WTC11 (cell line): ENCODE measurements around the gene BTK. TPM values are rescaled to one million over a fixed set of nuclear protein-coding genes. Genes with fewer than 3 reads are reported as not detected.

Experiments used
- ATAC-seq: fragments of 200-7000 bp; cut with Tn5 transposase; 2 replicates; pipeline ENCODE4 v1.10.0; 2021; ENCODE audit warnings: mild to moderate bottlenecking, moderate library complexity
- CTCF ChIA-PET: fragments of 300-600 bp; sonication (Branson Sonifier 250); formaldehyde crosslinking; loops from one replicate; lab custom pipeline; 2021; ENCODE audit warnings: antibody characterized with exemption; lab: Charles Lee
- POLR2A ChIA-PET: fragments of 350-600 bp; sonication (Branson Sonifier 250); formaldehyde crosslinking; loops from one replicate; lab custom pipeline; 2021; ENCODE audit warnings: antibody characterized with exemption; lab: Charles Lee
- DNase-seq: peaks from one replicate; pipeline ENCODE4 v3.0.0; 2021; ENCODE audit warnings: low spot score
- H3K27ac Mint-ChIP-seq: 2 replicates; pipeline ENCODE4 v1.8.0; 2021; ENCODE audit warnings: mixed read lengths
- H3K27me3 Mint-ChIP-seq: 2 replicates; pipeline ENCODE4 v1.8.0; 2021; ENCODE audit warnings: low read depth, mild to moderate bottlenecking, moderate library complexity, mixed read lengths
- H3K36me3 Mint-ChIP-seq: 2 replicates; pipeline ENCODE4 v1.8.0; 2021; ENCODE audit warnings: mixed read lengths
- H3K4me1 Mint-ChIP-seq: 2 replicates; pipeline ENCODE4 v1.8.0; 2022; ENCODE audit warnings: mixed read lengths
- H3K4me3 Mint-ChIP-seq: 2 replicates; pipeline ENCODE4 v1.8.0; 2021; ENCODE audit warnings: mild to moderate bottlenecking, moderate library complexity, mixed read lengths
- H3K9me3 Mint-ChIP-seq: 2 replicates; pipeline ENCODE4 v1.8.0; 2021; ENCODE audit warnings: mixed read lengths
- ATF2 ChIP-seq: sonication (generic); formaldehyde crosslinking; IDR thresholded peaks from 2 replicates; pipeline ENCODE4 v1.8.1; 2022; ENCODE audit warnings: low read depth, missing genetic modification reagents, borderline replicate concordance
- E2F5 ChIP-seq: sonication (generic); formaldehyde crosslinking; IDR thresholded peaks from 2 replicates; pipeline ENCODE4 v1.8.1; 2022; ENCODE audit warnings: mild to moderate bottlenecking, moderate library complexity, missing genetic modification reagents
- GTF2I ChIP-seq: fragments of 250-450 bp; sonication (Bioruptor Pico); conservative IDR thresholded peaks from 2 replicates; pipeline ENCODE4 v1.4.0; 2021; ENCODE audit warnings: mild to moderate bottlenecking
- HMGA2 ChIP-seq: fragments of 250-450 bp; sonication (Bioruptor Pico); IDR thresholded peaks from 2 replicates; pipeline ENCODE4 v1.4.0; 2021; ENCODE audit warnings: mild to moderate bottlenecking, moderate library complexity
- HMGXB4 ChIP-seq: sonication (generic); formaldehyde crosslinking; IDR thresholded peaks from 2 replicates; pipeline ENCODE4 v1.8.1; 2023; ENCODE audit warnings: mild to moderate bottlenecking, moderate library complexity, missing genetic modification reagents
- NFATC4 ChIP-seq: fragments of 250-450 bp; sonication (Bioruptor Pico); IDR thresholded peaks from 2 replicates; pipeline ENCODE4 v1.9.0; 2021; ENCODE audit warnings: mild to moderate bottlenecking
- PRRX2 ChIP-seq: fragments of 250-450 bp; sonication (Bioruptor Pico); IDR thresholded peaks from 2 replicates; pipeline ENCODE4 v1.8.0; 2021; ENCODE audit warnings: mild to moderate bottlenecking
- RELA ChIP-seq: sonication (generic); formaldehyde crosslinking; IDR thresholded peaks from 2 replicates; pipeline ENCODE4 v1.8.1; 2022; ENCODE audit warnings: missing genetic modification reagents, mild to moderate bottlenecking, borderline replicate concordance
- SMAD3 ChIP-seq: sonication (generic); formaldehyde crosslinking; IDR thresholded peaks from 2 replicates; pipeline ENCODE4 v1.8.0; 2022; ENCODE audit warnings: missing genetic modification reagents, mild to moderate bottlenecking, borderline replicate concordance
- SP1 ChIP-seq: sonication (generic); formaldehyde crosslinking; conservative IDR thresholded peaks from 2 replicates; pipeline ENCODE4 v1.8.1; 2022; ENCODE audit warnings: missing genetic modification reagents
- TCF7 ChIP-seq: sonication (generic); formaldehyde crosslinking; IDR thresholded peaks from 2 replicates; pipeline ENCODE4 v1.8.0; 2022; ENCODE audit warnings: mild to moderate bottlenecking, low read depth, missing genetic modification reagents, moderate library complexity
- TEAD4 ChIP-seq: sonication (generic); formaldehyde crosslinking; IDR thresholded peaks from 2 replicates; pipeline ENCODE4 v1.8.0; 2022; ENCODE audit warnings: mild to moderate bottlenecking, missing genetic modification reagents
- TP53 ChIP-seq: sonication (generic); formaldehyde crosslinking; IDR thresholded peaks from 2 replicates; pipeline ENCODE4 v1.8.1; 2023; ENCODE audit warnings: mild to moderate bottlenecking, missing genetic modification reagents
- ZBTB21 ChIP-seq: sonication (generic); formaldehyde crosslinking; IDR thresholded peaks from 2 replicates; pipeline ENCODE4 v1.8.1; 2023; ENCODE audit warnings: mild to moderate bottlenecking, missing genetic modification reagents, borderline replicate concordance
- ZNF219 ChIP-seq: sonication (generic); formaldehyde crosslinking; IDR thresholded peaks from 2 replicates; pipeline ENCODE4 v1.8.0; 2023; ENCODE audit warnings: missing genetic modification reagents, mild to moderate bottlenecking, borderline replicate concordance
- ZNF317 ChIP-seq: sonication (generic); formaldehyde crosslinking; IDR thresholded peaks from 2 replicates; pipeline ENCODE4 v1.8.1; 2023; ENCODE audit warnings: low read depth, mild to moderate bottlenecking, moderate library complexity, missing genetic modification reagents, borderline replicate concordance
- ZNF396 ChIP-seq: fragments of 250-450 bp; sonication (Bioruptor Pico); IDR thresholded peaks from 2 replicates; pipeline ENCODE4 v1.8.0; 2021; ENCODE audit warnings: mild to moderate bottlenecking, moderate library complexity, borderline replicate concordance
- ZNF423 ChIP-seq: fragments of 250-450 bp; sonication (Bioruptor Pico); IDR thresholded peaks from 2 replicates; pipeline ENCODE4 v2.1.2; 2022; ENCODE audit warnings: mild to moderate bottlenecking, moderate library complexity
- ZNF512 ChIP-seq: sonication (generic); formaldehyde crosslinking; IDR thresholded peaks from 2 replicates; pipeline ENCODE4 v1.8.1; 2022; ENCODE audit warnings: missing genetic modification reagents, borderline replicate concordance
- total RNA-seq: library from RNA; stranded (reverse); gene quantifications from 3 replicates; pipeline ENCODE4 v1.2.3, GENCODE V29; 2021
- TF ChIP-seq, protein P1 (sequence below): fragments of 250-450 bp; sonication (Bioruptor Pico); IDR thresholded peaks from 2 replicates; pipeline ENCODE4 v1.9.0; 2021; ENCODE audit warnings: mild to moderate bottlenecking
- TF ChIP-seq, protein P2 (sequence below): fragments of 250-450 bp; sonication (Bioruptor Pico); IDR thresholded peaks from 2 replicates; pipeline ENCODE4 v2.1.2; 2022; ENCODE audit warnings: mild to moderate bottlenecking, moderate library complexity
- TF ChIP-seq, protein P3 (sequence below): sonication (generic); formaldehyde crosslinking; conservative IDR thresholded peaks from 2 replicates; pipeline ENCODE4 v1.8.1; 2023; ENCODE audit warnings: mild to moderate bottlenecking, low read depth, missing genetic modification reagents, moderate library complexity
- TF ChIP-seq, protein P4 (sequence below): sonication (generic); formaldehyde crosslinking; IDR thresholded peaks from 2 replicates; pipeline ENCODE4 v1.8.0; 2023; ENCODE audit warnings: mild to moderate bottlenecking, missing genetic modification reagents

Gene BTK
- total RNA-seq, 1 experiment from 2014 or later = 0.74 TPM

- TF ChIP-seq ZNF512 (CRISPR knock-in tag) (no peak), ZNF219 (CRISPR knock-in tag) (no peak), ZNF396 (CRISPR knock-in tag) (no peak), E2F5 (CRISPR knock-in tag) (no peak), SMAD3 (CRISPR knock-in tag) (no peak), TCF7 (CRISPR knock-in tag) (no peak), TEAD4 (CRISPR knock-in tag) (no peak), GTF2I (CRISPR knock-in tag) (no peak), TP53 (CRISPR knock-in tag) (no peak), SP1 (CRISPR knock-in tag) (no peak), HMGXB4 (CRISPR knock-in tag) (no peak), ZNF423 (no peak), NFATC4 (no peak), ATF2 (CRISPR knock-in tag) (no peak)
- TF ChIP-seq, protein P1, sequence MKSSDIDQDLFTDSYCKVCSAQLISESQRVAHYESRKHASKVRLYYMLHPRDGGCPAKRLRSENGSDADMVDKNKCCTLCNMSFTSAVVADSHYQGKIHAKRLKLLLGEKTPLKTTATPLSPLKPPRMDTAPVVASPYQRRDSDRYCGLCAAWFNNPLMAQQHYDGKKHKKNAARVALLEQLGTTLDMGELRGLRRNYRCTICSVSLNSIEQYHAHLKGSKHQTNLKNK = no peak
- TF ChIP-seq, all 79 proteins: peak for 0
- ATAC-seq (no peak), DNase-seq (no peak)
- Mint-ChIP-seq H3K36me3 (no peaks in the 10 kb centered on the region), H3K4me3 (no peak overlapping the region), H3K9me3 (no peaks in the 10 kb centered on the region), H3K27me3 (peaks cover 8% of the 10 kb centered on the region), H3K27ac (no peak overlapping the region), H3K4me1 (no peaks in the 10 kb centered on the region)
- ChIA-PET CTCF (no interaction called here), POLR2A (no interaction called here)
Observed at GRCh38 chrX:101377547-101377946, 8.4 kb downstream of the BTK start.

DNA sequence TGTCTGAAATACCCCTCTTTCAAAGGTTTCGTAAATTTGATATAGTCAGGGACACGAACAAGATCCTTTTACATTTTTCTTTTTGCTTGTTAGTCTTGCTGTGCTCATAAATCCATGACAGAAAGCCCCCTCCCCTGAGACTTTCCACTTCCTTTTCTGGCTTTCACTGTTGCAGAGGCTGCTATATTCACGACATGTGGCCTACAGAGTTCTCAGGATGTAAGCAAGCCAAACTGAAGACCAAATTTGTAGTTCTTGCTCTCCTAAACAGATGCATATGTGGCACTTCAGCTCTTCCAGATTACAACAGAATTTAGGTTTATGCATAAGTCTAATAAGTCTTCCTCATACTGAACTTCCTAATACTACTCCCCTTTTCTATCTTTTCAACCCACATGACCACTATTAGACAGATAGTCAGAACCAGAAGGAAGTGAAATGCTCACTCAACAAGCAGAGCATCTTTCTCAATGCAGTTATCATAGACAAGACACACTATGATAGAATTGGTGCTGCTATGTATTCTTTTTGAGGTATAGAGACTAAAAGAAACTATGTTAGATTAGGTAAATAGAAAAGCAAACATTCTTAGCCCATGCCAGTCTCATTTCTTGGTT lies 15.0 kb downstream of the BTK start:
- H3K4me1 Mint-ChIP-seq = no peaks in the 10 kb centered on the region
- H3K4me3 Mint-ChIP-seq = no peak overlapping the region
- no peaks in the 10 kb centered on the region for H3K9me3 Mint-ChIP-seq
- H3K27me3 Mint-ChIP-seq = peaks cover 8% of the 10 kb centered on the region
- H3K36me3 Mint-ChIP-seq = no peaks in the 10 kb centered on the region
- ATAC-seq (no peak), DNase-seq (no peak)
- H3K27ac Mint-ChIP-seq = no peak overlapping the region
- POLR2A ChIA-PET = no interaction called here
- CTCF ChIA-PET = no interaction called here
- TF ChIP-seq PRRX2 (CRISPR knock-in tag) (no peak), ZBTB21 (CRISPR knock-in tag) (no peak), ZNF317 (no peak), RELA (CRISPR knock-in tag) (no peak), HMGA2 (CRISPR knock-in tag) (no peak)
- TF ChIP-seq, protein P2, sequence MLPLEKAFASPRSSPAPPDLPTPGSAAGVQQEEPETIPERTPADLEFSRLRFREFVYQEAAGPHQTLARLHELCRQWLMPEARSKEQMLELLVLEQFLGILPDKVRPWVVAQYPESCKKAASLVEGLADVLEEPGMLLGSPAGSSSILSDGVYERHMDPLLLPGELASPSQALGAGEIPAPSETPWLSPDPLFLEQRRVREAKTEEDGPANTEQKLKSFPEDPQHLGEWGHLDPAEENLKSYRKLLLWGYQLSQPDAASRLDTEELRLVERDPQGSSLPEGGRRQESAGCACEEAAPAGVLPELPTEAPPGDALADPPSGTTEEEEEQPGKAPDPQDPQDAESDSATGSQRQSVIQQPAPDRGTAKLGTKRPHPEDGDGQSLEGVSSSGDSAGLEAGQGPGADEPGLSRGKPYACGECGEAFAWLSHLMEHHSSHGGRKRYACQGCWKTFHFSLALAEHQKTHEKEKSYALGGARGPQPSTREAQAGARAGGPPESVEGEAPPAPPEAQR = no peak
- TF ChIP-seq, protein P3, sequence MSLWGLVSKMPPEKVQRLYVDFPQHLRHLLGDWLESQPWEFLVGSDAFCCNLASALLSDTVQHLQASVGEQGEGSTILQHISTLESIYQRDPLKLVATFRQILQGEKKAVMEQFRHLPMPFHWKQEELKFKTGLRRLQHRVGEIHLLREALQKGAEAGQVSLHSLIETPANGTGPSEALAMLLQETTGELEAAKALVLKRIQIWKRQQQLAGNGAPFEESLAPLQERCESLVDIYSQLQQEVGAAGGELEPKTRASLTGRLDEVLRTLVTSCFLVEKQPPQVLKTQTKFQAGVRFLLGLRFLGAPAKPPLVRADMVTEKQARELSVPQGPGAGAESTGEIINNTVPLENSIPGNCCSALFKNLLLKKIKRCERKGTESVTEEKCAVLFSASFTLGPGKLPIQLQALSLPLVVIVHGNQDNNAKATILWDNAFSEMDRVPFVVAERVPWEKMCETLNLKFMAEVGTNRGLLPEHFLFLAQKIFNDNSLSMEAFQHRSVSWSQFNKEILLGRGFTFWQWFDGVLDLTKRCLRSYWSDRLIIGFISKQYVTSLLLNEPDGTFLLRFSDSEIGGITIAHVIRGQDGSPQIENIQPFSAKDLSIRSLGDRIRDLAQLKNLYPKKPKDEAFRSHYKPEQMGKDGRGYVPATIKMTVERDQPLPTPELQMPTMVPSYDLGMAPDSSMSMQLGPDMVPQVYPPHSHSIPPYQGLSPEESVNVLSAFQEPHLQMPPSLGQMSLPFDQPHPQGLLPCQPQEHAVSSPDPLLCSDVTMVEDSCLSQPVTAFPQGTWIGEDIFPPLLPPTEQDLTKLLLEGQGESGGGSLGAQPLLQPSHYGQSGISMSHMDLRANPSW (CRISPR knock-in tag) = no peak
- TF ChIP-seq, protein P4, sequence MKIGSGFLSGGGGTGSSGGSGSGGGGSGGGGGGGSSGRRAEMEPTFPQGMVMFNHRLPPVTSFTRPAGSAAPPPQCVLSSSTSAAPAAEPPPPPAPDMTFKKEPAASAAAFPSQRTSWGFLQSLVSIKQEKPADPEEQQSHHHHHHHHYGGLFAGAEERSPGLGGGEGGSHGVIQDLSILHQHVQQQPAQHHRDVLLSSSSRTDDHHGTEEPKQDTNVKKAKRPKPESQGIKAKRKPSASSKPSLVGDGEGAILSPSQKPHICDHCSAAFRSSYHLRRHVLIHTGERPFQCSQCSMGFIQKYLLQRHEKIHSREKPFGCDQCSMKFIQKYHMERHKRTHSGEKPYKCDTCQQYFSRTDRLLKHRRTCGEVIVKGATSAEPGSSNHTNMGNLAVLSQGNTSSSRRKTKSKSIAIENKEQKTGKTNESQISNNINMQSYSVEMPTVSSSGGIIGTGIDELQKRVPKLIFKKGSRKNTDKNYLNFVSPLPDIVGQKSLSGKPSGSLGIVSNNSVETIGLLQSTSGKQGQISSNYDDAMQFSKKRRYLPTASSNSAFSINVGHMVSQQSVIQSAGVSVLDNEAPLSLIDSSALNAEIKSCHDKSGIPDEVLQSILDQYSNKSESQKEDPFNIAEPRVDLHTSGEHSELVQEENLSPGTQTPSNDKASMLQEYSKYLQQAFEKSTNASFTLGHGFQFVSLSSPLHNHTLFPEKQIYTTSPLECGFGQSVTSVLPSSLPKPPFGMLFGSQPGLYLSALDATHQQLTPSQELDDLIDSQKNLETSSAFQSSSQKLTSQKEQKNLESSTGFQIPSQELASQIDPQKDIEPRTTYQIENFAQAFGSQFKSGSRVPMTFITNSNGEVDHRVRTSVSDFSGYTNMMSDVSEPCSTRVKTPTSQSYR (CRISPR knock-in tag) = no peak
